PC-3 (cell line): Measurements from ENCODE around the gene ZNF319.

ENCODE experiments used
- CTCF ChIP-seq: fragments of 300-600 bp; sonication (generic); conservative IDR thresholded peaks from 2 replicates; pipeline ENCODE4 v1.5.1; 2017; ENCODE audit warnings: antibody characterized with exemption, low read depth, mild to moderate bottlenecking, low read length
- EZH2 ChIP-seq: fragments of 300-600 bp; sonication (generic); IDR thresholded peaks from one replicate; pipeline ENCODE4 v1.6.1; 2017; ENCODE audit warnings: antibody characterized with exemption, mild to moderate bottlenecking, low read length; ENCODE audit not compliant: unreplicated experiment
- EZH2phosphoT487 ChIP-seq: fragments of 300-600 bp; sonication (generic); IDR thresholded peaks from 2 replicates; pipeline ENCODE4 v1.6.1; 2018; ENCODE audit warnings: mild to moderate bottlenecking, antibody characterized with exemption, low read length, borderline replicate concordance

GRCh38 chr16:58046054-58046881, 45.8 kb upstream of the ZNF319 start:
- TF ChIP-seq CTCF (no peak), EZH2phosphoT487 (no peak), EZH2 (no peak)
